ENCODE results near the gene SYT15.
"Not testable (repeated sequence)": the region's sequence is repeated elsewhere in the genome, so short reads cannot be mapped to it uniquely, and the experiment has no call there.

The SYT15 gene

DNA sequence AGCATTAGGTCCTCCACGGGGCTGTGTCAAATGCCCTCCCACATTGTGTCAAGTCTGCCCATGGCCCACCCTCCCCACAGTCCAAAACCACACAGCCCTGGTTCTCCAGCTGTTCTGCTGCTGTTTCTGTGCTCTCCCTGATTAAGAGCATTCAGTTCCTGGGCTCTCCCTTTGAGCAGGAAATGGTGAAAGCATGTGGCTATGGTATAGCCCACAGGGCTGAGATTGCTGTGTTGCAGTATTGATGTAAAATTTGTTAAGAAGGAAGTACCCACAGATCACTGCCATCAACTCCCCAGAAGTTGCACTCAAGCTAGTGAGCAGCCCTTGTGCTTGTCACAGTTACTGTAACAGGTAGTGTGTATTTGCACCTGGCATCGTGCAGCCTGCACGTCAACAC, 9.3 kb downstream of the SYT15 start:
- DNase-seq (ENCODE audit: low read depth in 2 of 2): not testable (repeated sequence)

DNA sequence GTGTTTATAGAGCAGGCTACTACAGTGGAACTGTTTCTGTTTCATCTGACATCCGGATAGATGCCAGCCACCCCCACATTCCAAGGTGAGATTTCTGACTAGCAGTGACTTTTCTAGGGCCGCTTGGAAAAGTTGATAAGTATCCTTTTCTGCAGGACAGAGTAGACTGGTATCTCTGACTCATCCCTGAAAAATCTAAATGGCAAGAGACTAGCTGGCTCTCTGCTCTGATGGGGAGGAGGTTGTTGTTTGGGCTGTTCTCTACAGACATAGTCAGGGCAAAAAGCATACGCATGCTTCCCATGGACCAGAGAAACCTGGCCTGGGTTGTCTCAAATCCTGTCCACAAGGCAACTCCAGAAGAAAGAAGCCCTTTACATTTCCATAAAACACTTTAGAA, 10.7 kb downstream of the SYT15 start:
- not testable (repeated sequence) for DNase-seq (ENCODE audit: low read depth in 2 of 2)

DNA sequence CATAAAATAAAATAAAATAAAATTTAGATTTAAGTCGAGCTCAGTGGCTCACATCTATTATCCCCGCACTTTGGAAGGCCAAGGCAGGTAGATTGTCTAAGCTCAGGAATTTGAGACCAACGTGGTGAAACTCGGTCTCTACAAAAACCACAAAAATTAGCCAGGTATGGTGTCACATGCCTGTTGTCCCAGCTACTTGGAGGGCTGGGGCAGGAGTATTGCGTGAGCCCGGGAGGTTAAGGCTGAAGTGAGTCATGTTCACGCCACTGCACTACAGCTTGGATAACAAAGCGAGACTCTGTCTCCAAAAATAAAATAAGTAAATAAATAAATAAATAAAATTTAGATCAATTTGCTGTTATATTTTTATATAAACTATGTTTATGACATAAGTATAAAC, 12.1 kb downstream of the SYT15 start:
- DNase-seq (ENCODE audit: low read depth in 2 of 2): not testable (repeated sequence)

DNA sequence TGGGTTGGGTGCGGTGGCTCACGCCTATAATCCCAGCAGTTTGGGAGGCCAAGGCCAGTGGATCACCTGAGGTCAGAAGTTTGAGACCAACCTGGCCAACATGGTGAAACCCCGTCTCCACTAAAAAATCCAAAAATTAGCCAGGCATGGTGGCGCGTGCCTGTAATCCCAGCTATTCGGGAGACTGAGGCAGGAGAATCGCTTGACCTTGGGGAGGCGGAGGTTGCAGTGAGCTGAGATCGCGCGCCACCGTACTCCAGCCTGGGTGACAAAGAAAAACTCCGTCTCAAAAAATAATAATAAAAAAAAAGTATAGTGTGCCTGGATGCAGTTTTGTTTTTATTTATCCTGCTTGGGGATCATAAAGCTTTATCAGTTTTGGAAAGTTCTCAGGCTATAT, 14.4 kb downstream of the SYT15 start:
- not testable (repeated sequence) for DNase-seq (ENCODE audit: low read depth in 2 of 2)

DNA sequence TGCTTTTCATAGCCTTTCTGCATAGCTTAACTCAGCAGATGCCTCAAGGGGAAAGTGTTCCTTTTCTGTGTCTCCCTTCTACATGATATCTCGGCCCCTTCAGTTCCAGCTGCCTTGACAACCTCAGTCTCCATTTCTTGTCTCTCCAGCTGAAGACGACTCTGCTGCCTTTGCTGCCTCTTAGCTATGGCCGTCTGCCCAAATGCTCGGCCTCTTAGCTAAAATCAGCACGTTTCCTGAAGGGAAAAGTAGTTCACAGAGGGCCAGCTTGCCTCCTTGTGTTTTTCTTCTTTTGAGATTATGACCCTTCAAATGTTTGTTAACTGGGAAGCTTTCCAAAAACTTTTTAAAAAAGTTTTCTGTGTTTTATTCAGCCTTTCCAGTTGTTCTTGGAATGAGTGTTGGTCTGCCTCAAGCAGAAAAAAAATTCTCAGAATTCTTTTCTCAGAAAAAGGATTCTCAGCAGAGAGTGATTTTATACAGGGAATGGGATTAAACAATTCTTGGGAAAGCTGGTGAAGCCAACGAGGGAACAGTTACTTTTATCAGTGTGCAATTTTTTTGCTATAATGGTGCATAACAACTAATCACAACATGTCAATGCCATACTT, 15.6 kb downstream of the SYT15 start:
- DNase-seq (ENCODE audit: low read depth in 2 of 2): not testable (repeated sequence)

DNA sequence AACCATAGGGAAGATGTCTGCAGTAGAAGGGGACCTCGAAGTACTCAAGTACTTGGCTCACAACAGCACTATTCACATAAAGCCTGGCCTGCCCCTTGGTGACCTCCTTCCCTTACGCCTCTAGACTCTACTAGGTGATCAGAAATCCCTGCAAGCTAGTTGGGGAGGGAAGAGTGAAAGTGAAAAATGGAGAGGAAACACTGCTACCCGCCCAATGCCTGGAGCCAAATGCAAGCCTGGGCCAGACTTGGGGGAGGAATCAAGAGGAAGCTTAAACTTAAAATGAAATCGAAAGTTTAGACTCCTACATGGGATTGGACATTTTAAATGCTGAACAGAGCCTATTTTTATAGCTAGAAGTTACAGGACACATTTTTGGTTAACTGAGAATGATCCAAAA, 17.6 kb downstream of the SYT15 start:
- not testable (repeated sequence) for DNase-seq (ENCODE audit: low read depth in 2 of 2)

DNA sequence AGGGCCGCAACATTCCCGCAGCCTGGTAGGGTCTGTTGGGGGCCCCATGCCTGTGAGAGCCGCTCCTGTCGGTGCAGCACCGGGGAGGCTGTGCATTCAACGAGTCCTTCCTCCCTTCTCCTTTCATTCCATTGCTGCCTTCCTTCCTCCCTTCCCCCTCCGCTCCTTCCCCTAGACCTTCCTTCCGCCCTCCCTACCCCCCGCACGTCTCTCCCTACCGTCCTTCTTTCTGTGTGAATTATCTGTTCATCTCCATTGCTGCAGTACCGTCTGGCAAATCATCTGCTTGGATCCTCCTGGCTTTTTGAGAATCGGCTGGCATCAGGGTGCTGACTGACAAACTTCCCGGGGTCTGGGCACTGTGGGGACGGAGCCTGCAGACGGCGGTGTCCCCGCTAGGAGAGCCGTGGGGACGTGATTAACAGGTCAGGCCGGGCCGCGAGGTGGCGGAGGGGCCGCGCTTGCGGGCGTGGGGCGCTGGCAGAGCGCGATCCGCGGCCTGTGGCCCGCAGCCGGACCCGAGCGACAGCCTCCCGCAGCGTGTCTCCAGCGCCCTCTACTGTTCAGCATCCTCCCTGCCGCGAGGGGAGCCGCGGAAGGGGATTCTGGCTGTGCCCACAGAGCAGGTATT, 18.8 kb downstream of the SYT15 start:
- DNase-seq (ENCODE audit: low read depth in 2 of 2): not testable (repeated sequence)

DNA sequence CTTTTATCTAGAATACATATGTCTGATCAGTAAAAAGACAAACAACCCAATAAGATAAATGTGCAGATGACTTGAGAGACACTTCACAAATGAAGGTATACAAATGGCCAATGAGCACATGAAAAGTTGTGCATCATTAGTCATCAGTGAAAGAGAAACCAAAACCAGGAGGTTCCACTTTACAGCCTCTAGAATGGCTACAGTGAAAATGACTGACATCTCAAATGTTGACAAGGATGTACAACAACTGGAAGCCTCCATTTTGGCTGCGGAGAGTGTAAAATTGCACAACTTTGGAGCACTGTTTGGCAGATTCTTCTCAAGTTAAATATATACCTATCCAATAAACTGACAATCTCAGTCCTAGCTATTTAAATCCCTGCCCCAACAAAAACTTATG, 21.6 kb downstream of the SYT15 start:
- DNase-seq (ENCODE audit: low read depth in 2 of 2): not testable (repeated sequence)

DNA sequence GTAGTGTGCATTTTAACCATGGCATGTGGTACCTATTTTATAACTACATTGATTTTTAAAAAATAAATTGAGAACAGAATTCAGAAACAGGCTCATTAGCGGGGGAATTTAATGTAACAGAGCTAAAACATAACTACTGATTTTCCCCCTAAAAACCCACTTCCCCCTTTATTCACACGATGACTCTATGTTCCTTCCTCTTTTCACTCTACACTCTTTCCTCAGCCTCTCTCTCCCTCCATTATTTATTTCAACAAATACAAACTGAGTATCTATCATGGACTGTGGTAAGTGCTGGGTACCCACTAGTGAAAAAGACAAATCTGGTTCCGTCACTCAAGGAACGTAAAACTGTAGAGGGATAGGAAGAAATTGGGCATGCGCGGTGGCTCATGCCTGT, 36.6 kb downstream of the SYT15 start:
- DNase-seq (ENCODE audit: low read depth in 2 of 2): not testable (repeated sequence)

DNA sequence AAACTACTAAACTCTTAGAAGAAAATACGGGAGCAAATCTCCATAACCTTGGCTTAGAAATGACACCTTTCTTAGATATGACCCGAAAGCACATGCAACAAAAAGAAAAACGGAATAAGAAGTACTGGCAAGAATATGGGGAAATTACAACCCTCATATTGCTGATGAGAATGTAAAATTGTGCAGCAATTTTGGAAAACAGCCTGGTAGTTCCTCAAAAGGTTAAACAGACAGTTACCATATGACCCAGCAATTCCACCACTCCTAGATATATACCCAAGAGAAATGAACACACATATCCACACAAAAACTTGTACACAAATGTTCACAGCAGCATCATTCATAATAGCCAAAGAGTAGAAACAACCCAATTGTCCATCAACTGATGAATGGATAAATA, 37.3 kb downstream of the SYT15 start:
- not testable (repeated sequence) for DNase-seq (ENCODE audit: low read depth in 2 of 2)

DNA sequence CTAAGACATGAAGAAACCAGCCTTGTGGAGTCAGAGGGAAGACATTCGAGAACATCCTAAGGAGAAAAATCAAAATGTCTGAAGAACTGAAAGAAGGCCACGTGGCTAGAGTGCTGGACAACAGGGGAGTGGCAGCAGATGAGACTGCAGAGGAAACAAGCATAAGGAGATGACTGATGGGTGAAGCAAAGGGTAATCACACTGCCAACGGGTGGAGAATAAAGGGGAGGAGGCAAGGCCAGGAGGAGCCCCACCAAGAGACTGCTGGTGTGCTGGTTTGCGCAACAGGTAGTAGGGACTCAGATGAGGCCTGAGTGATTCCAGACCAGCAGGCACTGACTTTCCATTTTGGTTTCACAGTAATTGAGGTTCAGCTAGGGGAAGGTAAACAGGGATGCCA, 38.2 kb downstream of the SYT15 start:
- not testable (repeated sequence) for DNase-seq (ENCODE audit: low read depth in 2 of 2)

DNA sequence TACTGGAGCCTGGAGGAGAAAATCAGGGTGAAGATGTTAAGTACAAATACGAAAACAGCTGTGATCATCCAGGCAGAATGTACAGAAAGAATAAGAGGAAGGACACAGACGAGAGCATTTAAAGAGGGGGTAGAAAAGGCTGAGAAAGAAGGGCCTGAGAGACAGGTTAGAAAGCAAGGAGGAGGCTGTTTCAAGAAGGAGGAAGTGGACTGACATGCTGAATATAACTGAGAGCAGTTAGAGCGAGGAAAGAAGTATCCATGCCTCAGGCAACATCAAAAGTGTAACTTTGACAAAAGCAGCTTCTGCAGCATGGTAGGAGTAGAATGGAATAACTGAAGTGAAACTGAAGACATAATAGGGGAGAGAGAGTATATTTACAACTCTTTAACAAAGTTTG, 39.0 kb downstream of the SYT15 start:
- not testable (repeated sequence) for DNase-seq (ENCODE audit: low read depth in 2 of 2)

DNA sequence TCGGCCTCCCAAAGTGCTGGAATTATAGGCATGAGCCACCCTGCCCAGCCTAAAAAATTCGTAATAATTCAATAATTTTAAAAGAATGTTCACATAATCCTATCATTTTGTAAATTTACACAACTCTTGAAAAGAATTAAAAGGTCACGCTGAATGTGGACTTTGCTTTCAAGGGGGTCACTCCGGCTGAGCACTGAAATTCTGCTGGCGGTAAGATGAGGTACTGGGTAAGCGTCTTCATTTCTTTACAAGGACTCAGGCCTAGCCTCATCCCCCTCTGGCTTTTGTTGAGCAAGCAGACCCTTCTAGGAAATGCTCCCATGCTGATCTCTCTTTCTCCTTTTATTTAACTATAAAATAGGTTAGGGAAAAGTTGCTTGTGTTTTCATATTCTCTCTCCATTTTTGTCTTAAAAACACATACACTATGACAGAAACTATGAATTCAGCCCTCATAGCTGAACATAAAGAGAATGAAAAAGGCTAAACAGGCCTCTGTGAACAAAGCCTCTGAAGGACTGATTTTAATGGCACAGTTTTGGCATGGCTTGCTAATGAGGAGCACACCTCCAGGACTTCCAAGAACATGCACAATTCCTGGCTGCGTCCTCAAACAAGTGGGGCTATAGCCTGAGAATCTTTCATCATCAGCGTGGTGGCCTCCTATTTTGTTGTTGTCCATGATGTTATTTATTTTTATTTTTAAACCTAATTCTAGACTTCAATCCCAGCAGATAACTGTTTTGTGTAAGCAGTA, 45.1 kb downstream of the SYT15 start:
- DNase-seq (ENCODE audit: low read depth in 2 of 2): not testable (repeated sequence)

DNA sequence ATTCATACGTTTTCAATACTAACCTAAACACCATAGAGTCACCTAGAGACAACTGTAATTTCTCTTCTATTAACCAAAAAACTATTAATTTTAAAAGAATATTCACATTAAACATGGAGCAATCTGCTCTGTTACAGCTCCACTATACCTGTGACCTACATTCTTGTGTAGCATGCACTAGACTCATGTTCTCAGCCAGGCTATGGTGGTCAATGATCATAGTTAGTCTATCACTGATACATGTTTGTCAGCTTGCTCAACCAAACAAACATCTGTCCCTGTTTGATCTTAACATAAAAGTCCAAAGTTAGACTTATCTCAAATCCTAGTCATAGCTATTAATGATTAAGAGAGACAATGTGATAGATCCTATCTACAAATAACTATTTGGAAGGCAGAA, 50.9 kb downstream of the SYT15 start:
- not testable (repeated sequence) for DNase-seq (ENCODE audit: low read depth in 2 of 2)

DNA sequence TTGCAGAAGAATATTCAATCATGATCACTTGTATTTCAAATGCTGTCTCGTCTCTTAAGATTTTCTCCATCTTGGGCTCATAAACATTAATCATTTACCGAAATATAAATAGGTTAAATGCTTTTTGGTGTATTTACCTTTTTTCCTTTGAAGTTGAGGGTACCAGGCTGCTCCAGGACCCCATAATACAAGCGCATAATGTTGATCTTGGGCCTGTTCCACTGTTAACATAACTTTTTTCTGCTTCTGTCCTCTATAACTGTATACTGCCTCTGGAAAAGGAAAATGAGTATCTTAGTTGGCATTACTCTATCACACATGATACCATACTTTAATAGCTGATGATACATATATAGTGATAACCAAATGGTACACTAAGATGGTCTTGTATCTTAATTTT, 51.9 kb downstream of the SYT15 start:
- DNase-seq (ENCODE audit: low read depth in 2 of 2): not testable (repeated sequence)

DNA sequence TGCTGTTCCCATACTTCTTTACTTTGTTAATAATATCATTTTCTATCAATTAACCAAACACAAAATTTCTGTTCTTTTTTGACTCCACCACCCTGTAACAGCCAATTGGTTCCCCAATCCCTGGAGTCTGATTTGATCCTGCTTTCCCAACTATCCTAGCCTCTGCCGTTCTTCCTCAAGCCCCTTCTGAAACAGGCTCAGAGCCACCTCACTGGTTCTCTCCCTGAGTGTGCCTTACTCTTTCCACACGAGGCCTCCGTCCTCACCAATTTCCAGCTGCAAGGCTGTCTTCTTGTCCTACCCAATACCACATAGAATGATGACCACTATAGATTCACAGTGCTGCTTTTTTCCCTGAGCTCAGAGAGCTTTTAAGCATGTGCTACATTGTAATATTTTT, 52.8 kb downstream of the SYT15 start:
- DNase-seq (ENCODE audit: low read depth in 2 of 2): not testable (repeated sequence)

DNA sequence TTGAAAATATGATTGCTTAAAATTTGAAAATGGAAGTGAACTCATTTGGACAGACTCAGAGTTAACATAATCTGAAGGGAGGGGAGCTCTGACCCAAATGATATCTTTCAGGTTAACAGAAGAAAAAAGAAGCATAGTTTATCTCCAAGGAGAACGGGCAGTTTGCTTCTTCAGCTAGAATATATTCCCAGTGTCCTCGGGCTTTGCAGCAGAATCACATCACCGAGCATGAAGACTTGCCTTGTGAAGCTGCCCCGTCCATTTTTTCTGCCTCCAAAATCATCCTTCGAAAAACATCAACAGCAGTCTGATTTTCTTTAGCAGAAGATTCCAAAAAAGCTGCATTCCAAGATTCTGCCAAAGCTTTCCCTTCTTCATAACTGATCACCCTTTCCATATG, 55.8 kb downstream of the SYT15 start:
- DNase-seq (ENCODE audit: low read depth in 2 of 2): not testable (repeated sequence)

DNA sequence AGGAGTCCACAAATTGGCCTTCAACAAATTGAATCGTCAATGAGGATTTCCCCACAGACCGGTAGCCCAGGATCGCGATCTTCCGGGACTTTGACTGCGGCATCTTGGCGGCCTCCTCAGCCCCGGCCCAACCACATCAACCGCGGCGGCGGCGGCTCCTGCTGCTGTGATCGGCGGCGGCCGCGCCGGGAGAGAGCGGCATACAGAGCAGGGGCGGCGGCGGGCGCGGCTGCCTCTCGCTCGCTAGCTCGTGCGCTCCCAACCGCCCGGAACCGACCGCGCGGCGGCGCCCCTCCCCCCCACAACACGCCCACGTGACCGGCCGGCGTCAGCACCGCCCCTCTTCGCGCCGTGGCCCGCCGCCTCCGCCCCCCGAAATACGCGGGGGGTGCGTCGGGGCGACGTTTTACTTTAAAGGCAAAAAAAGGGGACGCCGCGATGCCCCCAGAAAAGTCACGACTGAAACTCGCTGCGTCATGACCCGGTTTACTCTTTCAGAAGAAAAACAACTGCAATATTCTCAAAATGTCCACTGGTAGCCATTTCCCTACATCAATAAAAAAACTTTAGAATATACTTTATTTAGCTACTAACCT, 56.5 kb downstream of the SYT15 start:
- DNase-seq (ENCODE audit: low read depth in 2 of 2): not testable (repeated sequence)

DNA sequence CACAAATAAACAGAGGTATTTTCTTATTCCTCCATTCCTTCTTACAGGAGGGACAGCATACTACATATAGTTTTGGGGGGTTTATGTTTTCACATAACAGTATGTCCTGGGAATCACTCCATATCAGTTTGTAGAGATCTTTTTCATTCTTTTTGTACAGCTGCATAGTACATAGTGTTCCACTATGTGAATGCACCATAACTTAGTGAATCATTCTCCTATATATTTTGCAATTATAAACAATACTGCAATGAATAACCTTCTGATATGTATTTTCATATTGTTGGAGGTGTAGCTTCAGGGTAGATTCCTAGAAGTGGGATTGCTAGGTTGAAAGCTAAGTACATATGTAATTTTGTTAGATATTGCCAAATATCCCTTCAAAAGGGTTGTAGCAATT, 61.1 kb downstream of the SYT15 start:
- not testable (repeated sequence) for DNase-seq (ENCODE audit: low read depth in 2 of 2)
